GM21367 (cell line): ENCODE results near the gene CASP10.
A peak's percentile ranks its signal among the peaks of the same experiment; 100 is the strongest.
"Not testable (repeated sequence)": the region's sequence is repeated elsewhere in the genome, so short reads cannot be mapped to it uniquely, and the experiment has no call there.

Experiments used
- ATAC-seq: cut with Tn5 transposase; IDR thresholded peaks from one replicate; pipeline ENCODE4 v1.9.1; 2021; ENCODE audit not compliant: unreplicated experiment

The CASP10 gene

GRCh38 chr2:201154615-201155399 lies 28.1 kb upstream of the CASP10 start:
- no peak for ATAC-seq

GRCh38 chr2:201156036-201156435 lies 26.9 kb upstream of the CASP10 start:
- no peak for ATAC-seq

GRCh38 chr2:201156640-201157039 lies 26.3 kb upstream of the CASP10 start:
- no peak for ATAC-seq

GRCh38 chr2:201157694-201158093 lies 25.2 kb upstream of the CASP10 start:
- ATAC-seq, result no peak

- peak; percentile 95 for ATAC-seq
Measured at GRCh38 chr2:201158111-201158929, 24.6 kb upstream of the CASP10 start.

GRCh38 chr2:201164166-201164565 lies 18.8 kb upstream of the CASP10 start:
- no peak for ATAC-seq

GRCh38 chr2:201167546-201167945 lies 15.4 kb upstream of the CASP10 start:
- no peak for ATAC-seq

- ATAC-seq, result not testable (repeated sequence)
Measured at GRCh38 chr2:201168496-201168895, 14.4 kb upstream of the CASP10 start.

- ATAC-seq, result no peak
Measured at GRCh38 chr2:201171259-201171814, 11.6 kb upstream of the CASP10 start.

GRCh38 chr2:201172279-201172678 lies 10.7 kb upstream of the CASP10 start:
- ATAC-seq, result no peak

- no peak for ATAC-seq
Measured at GRCh38 chr2:201174687-201175086, 8.3 kb upstream of the CASP10 start.

- no peak for ATAC-seq
Measured at GRCh38 chr2:201176081-201176481, 6.9 kb upstream of the CASP10 start.

GRCh38 chr2:201180010-201180409 lies 2.9 kb upstream of the CASP10 start:
- no peak for ATAC-seq

GRCh38 chr2:201183365-201183727 lies 405 bp downstream of the CASP10 start:
- ATAC-seq, result no peak

GRCh38 chr2:201183835-201184234 lies 894 bp downstream of the CASP10 start:
- not testable (repeated sequence) for ATAC-seq

- not testable (repeated sequence) for ATAC-seq
Measured at GRCh38 chr2:201184248-201184647, 1.3 kb downstream of the CASP10 start.

- no peak for ATAC-seq
Measured at GRCh38 chr2:201185863-201186262, 2.9 kb downstream of the CASP10 start.

- ATAC-seq, result no peak
Measured at GRCh38 chr2:201186982-201187381, 4.0 kb downstream of the CASP10 start.

- no peak for ATAC-seq
Measured at GRCh38 chr2:201188449-201188848, 5.5 kb downstream of the CASP10 start.

GRCh38 chr2:201191132-201191875 lies 8.4 kb downstream of the CASP10 start:
- peak; percentile 53 for ATAC-seq

- ATAC-seq, result peak; percentile 86
Measured at GRCh38 chr2:201194097-201194496, 11.2 kb downstream of the CASP10 start.
